Effector memory CD8-positive, alpha-beta T cell (primary cell): ENCODE results near the gene GRID2.

ENCODE experiments used
- ATAC-seq: fragments of 150-1000 bp; cut with Tn5 transposase; replicated peaks from 2 replicates; pipeline ENCODE4 v1.10.0; 2021; ENCODE audit warnings: mild to moderate bottlenecking, moderate library complexity
- DNase-seq, 3 experiments: peaks; one replicate each; pipeline ENCODE4 v3.0.0; 2021
- H3K27ac Mint-ChIP-seq, 2 donors: one replicate each; pipeline ENCODE4 v1.8.0; 2022; ENCODE audit warnings: mild to moderate bottlenecking in 2 of 2, mixed read lengths in 2 of 2, moderate library complexity in 2 of 2
- H3K27me3 Mint-ChIP-seq, 2 donors: one replicate each; pipeline ENCODE4 v1.8.0; 2022; ENCODE audit warnings: mixed read lengths in 2 of 2
- H3K36me3 Mint-ChIP-seq: one replicate; pipeline ENCODE4 v1.8.0; 2022; ENCODE audit warnings: mild to moderate bottlenecking, moderate library complexity, mixed read lengths; ENCODE audit not compliant: insufficient read depth
- H3K4me1 Mint-ChIP-seq, 2 donors: one replicate each; pipeline ENCODE4 v1.8.0; 2022; ENCODE audit warnings: low read depth in 2 of 2, mixed read lengths in 2 of 2
- H3K4me3 Mint-ChIP-seq, 2 donors: one replicate each; pipeline ENCODE4 v1.8.0; 2022; ENCODE audit warnings: mild to moderate bottlenecking in 2 of 2, mixed read lengths in 2 of 2, moderate library complexity in 2 of 2
- H3K9me3 Mint-ChIP-seq, 2 donors: one replicate each; pipeline ENCODE4 v1.8.0; 2022; ENCODE audit warnings: mixed read lengths in 2 of 2

Gene GRID2

DNA sequence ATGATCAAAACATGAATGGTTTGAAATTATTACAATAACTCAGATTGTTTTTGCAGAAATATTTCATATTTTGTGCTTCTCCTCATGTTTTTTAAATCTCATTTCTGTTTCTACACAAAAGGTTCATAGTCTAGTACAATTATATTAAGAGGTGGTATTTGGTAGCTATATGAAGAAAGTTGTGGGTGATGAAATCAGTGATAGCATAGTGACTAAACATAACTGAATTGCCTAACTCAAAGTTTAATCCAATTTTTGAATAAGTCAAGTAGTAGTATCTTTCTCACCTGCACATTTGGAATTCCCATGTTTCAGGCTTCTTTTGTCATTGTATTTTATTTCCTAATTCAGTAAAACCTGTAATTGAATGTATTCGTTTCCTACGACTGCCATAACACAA lies 648.7 kb downstream of the GRID2 start:
- Mint-ChIP-seq H3K27me3 (no peaks in the 10 kb centered on the region), H3K4me1 (no peaks in the 10 kb centered on the region), H3K36me3 (no peaks in the 10 kb centered on the region), H3K27ac (no peak overlapping the region), H3K9me3 (peaks cover 8 to 12% of the 10 kb centered on the region in 2 donors), H3K4me3 (no peak overlapping the region)
- ATAC-seq (no peak), DNase-seq (no peak)

DNA sequence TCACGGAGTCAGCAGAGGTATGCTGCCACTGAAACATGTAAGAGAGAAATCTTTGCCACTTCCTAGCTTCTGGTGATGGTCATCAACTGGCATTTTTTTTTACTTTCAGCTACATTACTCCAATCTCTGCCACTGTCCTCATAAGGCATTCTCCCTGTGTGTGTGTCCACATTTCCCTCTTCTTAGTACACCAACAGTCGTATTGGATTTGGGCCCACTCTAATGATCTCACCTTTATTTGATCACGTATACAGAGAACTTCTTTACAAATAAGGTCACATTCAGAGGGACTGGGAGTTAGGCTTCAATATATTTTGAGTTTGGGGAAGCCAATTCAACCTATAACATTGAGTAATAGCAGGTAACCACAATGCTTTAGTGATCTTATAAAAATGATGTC lies 649.1 kb downstream of the GRID2 start:
- no peak overlapping the region for H3K4me3 Mint-ChIP-seq
- ATAC-seq (no peak), DNase-seq (no peak)
- H3K27me3 Mint-ChIP-seq = no peaks in the 10 kb centered on the region
- H3K4me1 Mint-ChIP-seq = no peaks in the 10 kb centered on the region
- H3K27ac Mint-ChIP-seq = no peak overlapping the region
- H3K9me3 Mint-ChIP-seq = peaks cover 8 to 12% of the 10 kb centered on the region in 2 donors
- H3K36me3 Mint-ChIP-seq = no peaks in the 10 kb centered on the region

DNA sequence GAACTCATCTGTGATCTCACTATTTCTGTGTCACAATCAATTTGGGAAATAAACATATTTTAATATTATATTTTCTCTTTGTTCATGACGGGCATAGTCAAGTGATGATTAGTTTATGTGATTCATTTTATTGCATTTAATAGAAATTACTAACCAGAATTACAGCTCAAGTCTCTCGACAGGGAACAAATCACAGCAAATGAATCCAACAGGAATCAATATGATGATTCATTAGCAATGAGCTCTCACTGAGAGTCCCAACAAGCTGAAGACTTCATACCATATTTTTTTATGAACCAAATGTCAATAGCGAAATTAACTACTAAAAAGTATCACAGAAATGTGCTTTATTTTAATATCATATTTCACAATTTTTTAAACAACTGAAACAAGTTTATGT lies 649.7 kb downstream of the GRID2 start:
- Mint-ChIP-seq H3K4me1 (no peaks in the 10 kb centered on the region), H3K27me3 (no peaks in the 10 kb centered on the region), H3K36me3 (no peaks in the 10 kb centered on the region), H3K9me3 (peaks cover 8 to 12% of the 10 kb centered on the region in 2 donors), H3K4me3 (no peak overlapping the region), H3K27ac (no peak overlapping the region)
- DNase-seq (no peak), ATAC-seq (no peak)

- Mint-ChIP-seq H3K4me1 (no peaks in the 10 kb centered on the region), H3K36me3 (peaks cover 2% of the 10 kb centered on the region), H3K9me3 (peaks cover 3 to 19% of the 10 kb centered on the region in 2 donors), H3K4me3 (no peak overlapping the region), H3K27me3 (no peaks in the 10 kb centered on the region), H3K27ac (no peak overlapping the region)
- no peak for ATAC-seq
- no peak for DNase-seq
Measured at GRCh38 chr4:92961881-92962280, 658.1 kb downstream of the GRID2 start.

DNA sequence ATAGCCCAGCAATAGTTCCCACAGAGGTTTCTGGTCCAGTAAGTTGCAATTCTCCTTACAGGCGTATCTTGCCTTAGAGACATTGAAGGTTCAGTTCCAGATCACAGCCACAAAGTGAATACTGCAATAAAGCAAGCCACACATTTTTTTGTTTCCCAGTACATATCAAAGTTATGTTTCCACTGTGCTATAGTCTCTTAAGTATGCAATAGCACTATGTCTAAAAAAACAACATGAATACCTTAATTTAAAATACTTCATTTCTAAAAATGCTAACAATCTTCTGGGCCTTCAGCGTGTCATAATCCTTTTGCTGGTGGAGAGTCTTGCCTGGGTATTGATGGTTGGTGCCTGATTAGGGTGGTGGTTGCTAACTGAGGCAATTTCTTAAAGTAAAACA lies 659.1 kb downstream of the GRID2 start:
- H3K27me3 Mint-ChIP-seq = no peaks in the 10 kb centered on the region
- H3K36me3 Mint-ChIP-seq = peaks cover 2% of the 10 kb centered on the region
- no peak overlapping the region for H3K27ac Mint-ChIP-seq
- DNase-seq (no peak), ATAC-seq (no peak)
- peaks cover 2 to 19% of the 10 kb centered on the region in 2 donors for H3K9me3 Mint-ChIP-seq
- no peaks in the 10 kb centered on the region for H3K4me1 Mint-ChIP-seq
- no peak overlapping the region for H3K4me3 Mint-ChIP-seq

GRCh38 chr4:92968556-92968955 lies 664.8 kb downstream of the GRID2 start:
- Mint-ChIP-seq H3K4me1 (no peaks in the 10 kb centered on the region), H3K36me3 (no peaks in the 10 kb centered on the region), H3K4me3 (no peak overlapping the region), H3K27ac (no peak overlapping the region), H3K27me3 (no peaks in the 10 kb centered on the region), H3K9me3 (no peaks in the 10 kb centered on the region)
- DNase-seq (no peak), ATAC-seq (no peak)

GRCh38 chr4:92968996-92969395 lies 665.2 kb downstream of the GRID2 start:
- H3K4me3 Mint-ChIP-seq = no peak overlapping the region
- DNase-seq = no peak
- no peaks in the 10 kb centered on the region for H3K36me3 Mint-ChIP-seq
- H3K4me1 Mint-ChIP-seq = no peaks in the 10 kb centered on the region
- no peak overlapping the region for H3K27ac Mint-ChIP-seq
- H3K9me3 Mint-ChIP-seq = no peaks in the 10 kb centered on the region
- no peaks in the 10 kb centered on the region for H3K27me3 Mint-ChIP-seq
- ATAC-seq = no peak

GRCh38 chr4:92969650-92970379 lies 666.0 kb downstream of the GRID2 start:
- ATAC-seq = no peak
- H3K4me3 Mint-ChIP-seq = no peak overlapping the region
- DNase-seq = no peak
- no peaks in the 10 kb centered on the region for H3K9me3 Mint-ChIP-seq
- no peaks in the 10 kb centered on the region for H3K4me1 Mint-ChIP-seq
- no peaks in the 10 kb centered on the region for H3K36me3 Mint-ChIP-seq
- H3K27me3 Mint-ChIP-seq = no peaks in the 10 kb centered on the region
- H3K27ac Mint-ChIP-seq = no peak overlapping the region

GRCh38 chr4:92970996-92971395 lies 667.2 kb downstream of the GRID2 start:
- no peak for DNase-seq
- no peaks in the 10 kb centered on the region for H3K4me1 Mint-ChIP-seq
- no peaks in the 10 kb centered on the region for H3K9me3 Mint-ChIP-seq
- H3K4me3 Mint-ChIP-seq = no peak overlapping the region
- H3K27ac Mint-ChIP-seq = no peak overlapping the region
- no peaks in the 10 kb centered on the region for H3K36me3 Mint-ChIP-seq
- H3K27me3 Mint-ChIP-seq = no peaks in the 10 kb centered on the region
- ATAC-seq = no peak

DNA sequence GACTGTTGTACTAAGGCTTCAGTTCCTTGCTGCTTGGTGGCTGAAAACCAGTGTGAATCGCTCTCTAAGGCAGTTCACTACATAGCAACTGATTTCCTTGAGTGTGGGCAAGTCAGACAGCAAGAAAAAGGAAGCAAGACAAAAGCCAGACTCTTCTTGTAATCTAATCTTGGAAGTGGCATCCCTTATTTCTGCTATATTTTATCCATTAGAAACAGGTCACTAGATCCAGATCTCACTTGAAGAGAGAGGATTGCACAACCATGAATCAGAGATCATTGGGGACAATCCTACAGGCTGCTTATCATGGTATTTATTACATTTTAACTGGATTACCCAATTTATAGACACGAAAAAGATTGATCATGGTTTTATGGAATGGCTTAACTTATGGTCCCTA lies 684.5 kb downstream of the GRID2 start:
- peaks cover 0 to 3% of the 10 kb centered on the region in 2 donors for H3K9me3 Mint-ChIP-seq
- H3K27ac Mint-ChIP-seq = no peak overlapping the region
- ATAC-seq (no peak), DNase-seq (no peak)
- no peaks in the 10 kb centered on the region for H3K27me3 Mint-ChIP-seq
- H3K4me3 Mint-ChIP-seq = no peak overlapping the region
- no peaks in the 10 kb centered on the region for H3K4me1 Mint-ChIP-seq
- H3K36me3 Mint-ChIP-seq = no peaks in the 10 kb centered on the region

- no peak overlapping the region for H3K4me3 Mint-ChIP-seq
- H3K9me3 Mint-ChIP-seq = no peaks in the 10 kb centered on the region
- no peak overlapping the region for H3K27ac Mint-ChIP-seq
- DNase-seq = no peak
- H3K27me3 Mint-ChIP-seq = no peaks in the 10 kb centered on the region
- ATAC-seq = no peak
- no peaks in the 10 kb centered on the region for H3K4me1 Mint-ChIP-seq
- no peaks in the 10 kb centered on the region for H3K36me3 Mint-ChIP-seq
Measured at GRCh38 chr4:92992758-92993157, 689.0 kb downstream of the GRID2 start.

GRCh38 chr4:92994727-92995126 lies 691.0 kb downstream of the GRID2 start:
- Mint-ChIP-seq H3K27ac (no peak overlapping the region), H3K27me3 (no peaks in the 10 kb centered on the region), H3K9me3 (no peaks in the 10 kb centered on the region), H3K4me1 (no peaks in the 10 kb centered on the region), H3K36me3 (no peaks in the 10 kb centered on the region), H3K4me3 (no peak overlapping the region)
- ATAC-seq (no peak), DNase-seq (no peak)

GRCh38 chr4:92996533-92996932 lies 692.8 kb downstream of the GRID2 start:
- H3K4me1 Mint-ChIP-seq = no peaks in the 10 kb centered on the region
- no peak overlapping the region for H3K27ac Mint-ChIP-seq

GRCh38 chr4:93000910-93001309 lies 697.1 kb downstream of the GRID2 start:
- Mint-ChIP-seq H3K27me3 (no peaks in the 10 kb centered on the region), H3K9me3 (peaks cover 2 to 8% of the 10 kb centered on the region in 2 donors), H3K4me1 (no peaks in the 10 kb centered on the region), H3K4me3 (no peak overlapping the region), H3K27ac (no peak overlapping the region), H3K36me3 (no peaks in the 10 kb centered on the region)
- DNase-seq = no peak
- ATAC-seq = no peak

More at GRCh38 chr4:92996533-92996932, 692.8 kb downstream of the GRID2 start:
- H3K4me3 Mint-ChIP-seq = no peak overlapping the region
- ATAC-seq (no peak), DNase-seq (no peak)
- H3K27me3 Mint-ChIP-seq = no peaks in the 10 kb centered on the region
- H3K9me3 Mint-ChIP-seq = no peaks in the 10 kb centered on the region
- no peaks in the 10 kb centered on the region for H3K36me3 Mint-ChIP-seq
